ENCODE measurements around the gene GNE. TPM values are rescaled to one million over a fixed set of nuclear protein-coding genes. Genes with fewer than 3 reads are reported as not detected.

GNE gene
- total and polyA plus RNA-seq, 2 of the 13 experiments (the other 11 are each of a cell fraction or from before 2014, with no cell fraction given): 16.1 to 24.1 TPM

GRCh38 chr9:36207546-36208012 is 50.7 kb downstream of the GNE start (continued):
- TF ChIP-seq CEBPG (CRISPR knock-in tag; IDR thresholded peaks at IDR 0.05) (0 out of 2 replicates have a peak, but pooled peaks have one; percentile 11), PRDM4 (CRISPR knock-in tag; IDR thresholded peaks at IDR 0.05; ENCODE audit: borderline replicate concordance) (no peak), ZNF563 (CRISPR knock-in tag; IDR thresholded peaks at IDR 0.05) (no peak), SALL1 (CRISPR knock-in tag; IDR thresholded peaks at IDR 0.05) (peak; percentile 73; the same call in 1 of the 2 replicates), PRDM15 (CRISPR knock-in tag; IDR thresholded peaks at IDR 0.05) (no peak), SP5 (CRISPR knock-in tag; IDR thresholded peaks at IDR 0.05; ENCODE audit: borderline replicate concordance, low read depth) (peak; percentile 68), ZMYM4 (CRISPR knock-in tag; IDR thresholded peaks at IDR 0.05) (peak; percentile 62), EZH2 (conservative IDR thresholded peaks at IDR 0.05; ENCODE audit: low read depth, low read length) (no peak), SOX6 (IDR thresholded peaks at IDR 0.05) (no peak), SOX6 (CRISPR knock-in tag; IDR thresholded peaks at IDR 0.05) (peak; percentile 74), NCOA2 (CRISPR knock-in tag; IDR thresholded peaks at IDR 0.05) (peak; percentile 53; the same call in 1 of the 2 replicates), BCLAF1 (IDR thresholded peaks at IDR 0.05) (no peak), FOXO1 (CRISPR knock-in tag; IDR thresholded peaks at IDR 0.05) (0 out of 2 replicates have a peak, but pooled peaks have one; percentile 21), FOSL2 (CRISPR knock-in tag; IDR thresholded peaks at IDR 0.05) (peak; percentile 34), ONECUT2 (CRISPR knock-in tag; IDR thresholded peaks at IDR 0.05) (peak; percentile 91), FOXJ3 (CRISPR knock-in tag; IDR thresholded peaks at IDR 0.05; ENCODE audit: borderline replicate concordance) (0 out of 2 replicates have a peak, but pooled peaks have one; percentile 14), SIN3A (IDR thresholded peaks at IDR 0.05; ENCODE audit: borderline replicate concordance, low read depth, low read length) (0 out of 2 replicates have a peak, but pooled peaks have one; percentile 55), RBAK (CRISPR knock-in tag; IDR thresholded peaks at IDR 0.05) (peak; percentile 91), ZC3H13 (CRISPR knock-in tag; IDR thresholded peaks at IDR 0.05) (no peak), ZNF260 (CRISPR knock-in tag; IDR thresholded peaks at IDR 0.05; ENCODE audit: borderline replicate concordance, low read depth) (no peak)
